Measurements from ENCODE around the gene SLC6A7.

The SLC6A7 gene

GRCh38 chr5:150142959-150143349, 46.9 kb upstream of the SLC6A7 start:
- Histone ChIP-seq H3K27ac (ENCODE audit: poor library complexity, severe bottlenecking) (peak overlapping the region; percentile 84), H3K9me3 (ENCODE audit: severe bottlenecking) (no peaks in the 10 kb centered on the region), H3K36me3 (ENCODE audit: low read depth) (no peaks in the 10 kb centered on the region), H3K4me3 (ENCODE audit: severe bottlenecking) (no peak overlapping the region), H3K27me3 (ENCODE audit: insufficient read depth, poor library complexity, severe bottlenecking) (no peaks in the 10 kb centered on the region), H3K4me1 (ENCODE audit: insufficient read depth, poor library complexity, severe bottlenecking) (peaks cover 18% of the 10 kb centered on the region)
- TF ChIP-seq, protein P1, sequence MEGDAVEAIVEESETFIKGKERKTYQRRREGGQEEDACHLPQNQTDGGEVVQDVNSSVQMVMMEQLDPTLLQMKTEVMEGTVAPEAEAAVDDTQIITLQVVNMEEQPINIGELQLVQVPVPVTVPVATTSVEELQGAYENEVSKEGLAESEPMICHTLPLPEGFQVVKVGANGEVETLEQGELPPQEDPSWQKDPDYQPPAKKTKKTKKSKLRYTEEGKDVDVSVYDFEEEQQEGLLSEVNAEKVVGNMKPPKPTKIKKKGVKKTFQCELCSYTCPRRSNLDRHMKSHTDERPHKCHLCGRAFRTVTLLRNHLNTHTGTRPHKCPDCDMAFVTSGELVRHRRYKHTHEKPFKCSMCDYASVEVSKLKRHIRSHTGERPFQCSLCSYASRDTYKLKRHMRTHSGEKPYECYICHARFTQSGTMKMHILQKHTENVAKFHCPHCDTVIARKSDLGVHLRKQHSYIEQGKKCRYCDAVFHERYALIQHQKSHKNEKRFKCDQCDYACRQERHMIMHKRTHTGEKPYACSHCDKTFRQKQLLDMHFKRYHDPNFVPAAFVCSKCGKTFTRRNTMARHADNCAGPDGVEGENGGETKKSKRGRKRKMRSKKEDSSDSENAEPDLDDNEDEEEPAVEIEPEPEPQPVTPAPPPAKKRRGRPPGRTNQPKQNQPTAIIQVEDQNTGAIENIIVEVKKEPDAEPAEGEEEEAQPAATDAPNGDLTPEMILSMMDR (IDR thresholded peaks at IDR 0.05; ENCODE audit: poor library complexity, severe bottlenecking), result no peak
- ATAC-seq (ENCODE audit: low read depth) (peak; percentile 86), DNase-seq (ENCODE audit: low spot score) (no peak)

GRCh38 chr5:150143350-150144245, 46.3 kb upstream of the SLC6A7 start:
- ATAC-seq (ENCODE audit: low read depth) (peak; percentile 91), DNase-seq (ENCODE audit: low spot score) (peak; percentile 92)
- no peaks in the 10 kb centered on the region for H3K36me3 ChIP-seq (ENCODE audit: low read depth)
- TF ChIP-seq, protein P1 (IDR thresholded peaks at IDR 0.05; ENCODE audit: poor library complexity, severe bottlenecking), result no peak
- no peaks in the 10 kb centered on the region for H3K27me3 ChIP-seq (ENCODE audit: insufficient read depth, poor library complexity, severe bottlenecking)
- no peak overlapping the region for H3K4me3 ChIP-seq (ENCODE audit: severe bottlenecking)
- no peaks in the 10 kb centered on the region for H3K9me3 ChIP-seq (ENCODE audit: severe bottlenecking)
- H3K27ac ChIP-seq (ENCODE audit: poor library complexity, severe bottlenecking), result peak overlapping the region; percentile 84
- peaks cover 18% of the 10 kb centered on the region for H3K4me1 ChIP-seq (ENCODE audit: insufficient read depth, poor library complexity, severe bottlenecking)

- peak overlapping the region; percentile 84 for H3K27ac ChIP-seq (ENCODE audit: poor library complexity, severe bottlenecking)
- ATAC-seq (ENCODE audit: low read depth) (no peak), DNase-seq (ENCODE audit: low spot score) (peak; percentile 43)
- peaks cover 18% of the 10 kb centered on the region for H3K4me1 ChIP-seq (ENCODE audit: insufficient read depth, poor library complexity, severe bottlenecking)
- H3K36me3 ChIP-seq (ENCODE audit: low read depth), result no peaks in the 10 kb centered on the region
- TF ChIP-seq, protein P1 (IDR thresholded peaks at IDR 0.05; ENCODE audit: poor library complexity, severe bottlenecking), result no peak
- no peaks in the 10 kb centered on the region for H3K9me3 ChIP-seq (ENCODE audit: severe bottlenecking)
- no peak overlapping the region for H3K4me3 ChIP-seq (ENCODE audit: severe bottlenecking)
- no peaks in the 10 kb centered on the region for H3K27me3 ChIP-seq (ENCODE audit: insufficient read depth, poor library complexity, severe bottlenecking)
These were observed 45.5 kb upstream of the SLC6A7 start for GRCh38 chr5:150144246-150144801.

DNA sequence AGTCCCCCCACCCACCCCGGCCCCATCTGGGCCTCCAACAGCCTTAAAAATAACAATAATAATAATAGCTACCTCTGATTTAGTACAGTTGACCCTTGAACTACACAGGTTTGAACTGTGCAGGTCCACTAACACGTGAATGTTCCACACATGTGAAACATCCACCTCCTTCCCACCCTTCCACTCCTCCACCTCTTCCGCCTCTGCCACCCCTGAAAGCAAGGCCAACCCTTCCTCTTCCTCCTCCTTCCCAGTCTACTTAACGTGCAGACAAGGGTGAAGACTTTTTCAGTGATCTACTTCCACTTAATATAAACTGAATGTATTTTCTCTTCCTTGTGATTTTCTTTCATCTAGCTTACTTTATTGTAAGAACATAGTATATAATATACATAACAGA, 45.0 kb upstream of the SLC6A7 start:
- no peaks in the 10 kb centered on the region for H3K36me3 ChIP-seq (ENCODE audit: low read depth)
- no peaks in the 10 kb centered on the region for H3K27me3 ChIP-seq (ENCODE audit: insufficient read depth, poor library complexity, severe bottlenecking)
- no peaks in the 10 kb centered on the region for H3K9me3 ChIP-seq (ENCODE audit: severe bottlenecking)
- no peak overlapping the region for H3K27ac ChIP-seq (ENCODE audit: poor library complexity, severe bottlenecking)
- peaks cover 18% of the 10 kb centered on the region for H3K4me1 ChIP-seq (ENCODE audit: insufficient read depth, poor library complexity, severe bottlenecking)
- DNase-seq (ENCODE audit: low spot score), result no peak
- H3K4me3 ChIP-seq (ENCODE audit: severe bottlenecking), result no peak overlapping the region
- ATAC-seq (ENCODE audit: low read depth), result no peak
- TF ChIP-seq, protein P1 (IDR thresholded peaks at IDR 0.05; ENCODE audit: poor library complexity, severe bottlenecking), result no peak

- TF ChIP-seq, protein P1 (IDR thresholded peaks at IDR 0.05; ENCODE audit: poor library complexity, severe bottlenecking), result no peak
- no peak for ATAC-seq (ENCODE audit: low read depth)
- Histone ChIP-seq H3K4me1 (ENCODE audit: insufficient read depth, poor library complexity, severe bottlenecking) (peaks cover 18% of the 10 kb centered on the region), H3K4me3 (ENCODE audit: severe bottlenecking) (no peak overlapping the region), H3K36me3 (ENCODE audit: low read depth) (no peaks in the 10 kb centered on the region), H3K27me3 (ENCODE audit: insufficient read depth, poor library complexity, severe bottlenecking) (no peaks in the 10 kb centered on the region), H3K9me3 (ENCODE audit: severe bottlenecking) (no peaks in the 10 kb centered on the region), H3K27ac (ENCODE audit: poor library complexity, severe bottlenecking) (no peak overlapping the region)
- no peak for DNase-seq (ENCODE audit: low spot score)
These were observed 43.6 kb upstream of the SLC6A7 start for GRCh38 chr5:150146235-150146634.

Measured in RWPE2 (cell line).